Measurements from ENCODE around the gene ARHGEF37.

- TF ChIP-seq, protein P1, sequence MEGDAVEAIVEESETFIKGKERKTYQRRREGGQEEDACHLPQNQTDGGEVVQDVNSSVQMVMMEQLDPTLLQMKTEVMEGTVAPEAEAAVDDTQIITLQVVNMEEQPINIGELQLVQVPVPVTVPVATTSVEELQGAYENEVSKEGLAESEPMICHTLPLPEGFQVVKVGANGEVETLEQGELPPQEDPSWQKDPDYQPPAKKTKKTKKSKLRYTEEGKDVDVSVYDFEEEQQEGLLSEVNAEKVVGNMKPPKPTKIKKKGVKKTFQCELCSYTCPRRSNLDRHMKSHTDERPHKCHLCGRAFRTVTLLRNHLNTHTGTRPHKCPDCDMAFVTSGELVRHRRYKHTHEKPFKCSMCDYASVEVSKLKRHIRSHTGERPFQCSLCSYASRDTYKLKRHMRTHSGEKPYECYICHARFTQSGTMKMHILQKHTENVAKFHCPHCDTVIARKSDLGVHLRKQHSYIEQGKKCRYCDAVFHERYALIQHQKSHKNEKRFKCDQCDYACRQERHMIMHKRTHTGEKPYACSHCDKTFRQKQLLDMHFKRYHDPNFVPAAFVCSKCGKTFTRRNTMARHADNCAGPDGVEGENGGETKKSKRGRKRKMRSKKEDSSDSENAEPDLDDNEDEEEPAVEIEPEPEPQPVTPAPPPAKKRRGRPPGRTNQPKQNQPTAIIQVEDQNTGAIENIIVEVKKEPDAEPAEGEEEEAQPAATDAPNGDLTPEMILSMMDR (conservative IDR thresholded peaks at IDR 0.05) = no peak
- TF ChIP-seq ZFX (IDR thresholded peaks at IDR 0.05) = no peak
Observed at GRCh38 chr5:149583394-149583793, 2.1 kb downstream of the ARHGEF37 start.
